GM19099 (cell line): ENCODE results near the gene P2RX6.

Experiments used
- POLR2A ChIP-seq: IDR thresholded peaks from 3 replicates; pipeline ENCODE4 v1.6.1; 2011; ENCODE audit warnings: low read depth; ENCODE audit not compliant: insufficient read length; ENCODE audit errors: extremely low read depth

The P2RX6 gene

DNA sequence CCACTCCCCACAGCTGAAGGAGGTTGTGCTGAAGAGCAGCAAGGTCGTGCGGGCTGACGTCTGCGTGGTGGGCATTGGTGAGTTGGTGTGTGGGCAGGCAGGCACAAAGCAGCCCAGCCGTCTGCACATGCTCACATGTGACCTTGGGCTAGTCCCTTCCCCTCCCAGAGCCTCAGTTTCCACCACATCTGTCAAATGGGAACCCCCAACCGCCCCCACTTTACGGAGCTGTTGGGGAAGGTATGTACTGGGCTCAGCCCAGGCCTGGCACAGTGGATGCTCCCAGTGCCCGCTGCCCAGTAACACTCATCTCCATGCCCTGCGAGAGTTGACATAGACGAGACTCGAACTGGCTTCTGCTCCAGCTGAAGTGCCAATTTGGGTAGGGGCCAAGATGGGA, 37.9 kb upstream of the P2RX6 start:
- no peak for TF ChIP-seq POLR2A

DNA sequence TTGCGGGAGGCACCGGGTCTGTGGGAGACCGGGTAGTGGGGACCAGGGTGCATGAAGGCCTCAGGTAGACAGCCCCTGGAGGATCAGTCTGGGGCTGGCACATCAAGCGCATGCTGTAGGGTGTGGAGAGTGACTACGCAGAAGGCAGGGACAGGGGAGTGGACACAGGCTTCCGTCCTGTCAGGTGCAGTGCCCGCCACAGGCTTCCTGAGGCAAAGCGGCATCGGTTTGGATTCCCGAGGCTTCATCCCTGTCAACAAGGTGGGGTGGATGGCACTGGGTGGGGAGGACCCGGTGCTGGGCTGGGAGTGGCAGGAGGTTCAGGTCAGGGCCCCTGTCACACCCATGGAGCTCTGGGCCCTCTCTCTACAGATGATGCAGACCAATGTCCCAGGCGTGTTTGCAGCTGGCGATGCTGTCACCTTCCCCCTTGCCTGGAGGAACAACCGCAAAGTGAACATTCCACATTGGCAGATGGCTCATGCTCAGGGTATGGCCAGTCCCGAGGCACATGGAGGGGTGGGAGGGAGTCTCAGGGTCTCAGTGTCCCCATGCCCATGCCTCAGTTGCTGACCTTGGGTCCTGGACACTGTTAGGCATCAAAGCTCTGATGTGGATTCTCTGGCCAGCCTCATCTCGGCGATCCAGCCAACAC, 37.3 kb upstream of the P2RX6 start:
- TF ChIP-seq POLR2A: no peak

GRCh38 chr22:20978419-20978818, 36.5 kb upstream of the P2RX6 start:
- no peak for TF ChIP-seq POLR2A

DNA sequence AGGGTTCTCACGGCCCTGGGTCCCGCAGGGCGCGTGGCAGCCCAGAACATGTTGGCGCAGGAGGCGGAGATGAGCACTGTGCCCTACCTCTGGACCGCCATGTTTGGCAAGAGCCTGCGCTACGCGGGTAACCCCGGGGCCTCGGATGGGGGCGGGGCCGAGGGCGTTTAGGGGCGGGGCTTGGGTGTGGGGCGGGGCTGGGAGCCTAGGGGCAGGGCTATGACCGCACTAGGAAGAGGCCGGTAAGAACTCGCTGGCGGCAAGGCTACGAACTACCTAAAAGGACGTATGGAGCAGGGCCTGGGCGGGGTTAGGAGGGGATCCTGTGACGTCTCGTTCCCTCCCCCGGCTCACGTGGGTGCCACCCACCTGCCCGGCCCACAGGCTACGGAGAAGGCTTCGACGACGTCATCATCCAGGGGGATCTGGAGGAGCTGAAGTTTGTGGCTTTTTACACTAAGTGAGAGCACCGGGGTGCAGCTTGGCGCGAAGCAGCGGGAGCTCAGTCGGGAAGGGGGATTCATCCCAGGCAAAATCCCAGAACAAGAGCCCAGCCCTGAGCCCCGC, 35.6 kb upstream of the P2RX6 start:
- TF ChIP-seq POLR2A: no peak

GRCh38 chr22:20979940-20980453, 35.0 kb upstream of the P2RX6 start:
- TF ChIP-seq POLR2A: no peak

GRCh38 chr22:20980523-20980922, 34.4 kb upstream of the P2RX6 start:
- TF ChIP-seq POLR2A: no peak

GRCh38 chr22:20980938-20981722, 33.8 kb upstream of the P2RX6 start:
- TF ChIP-seq POLR2A: no peak

GRCh38 chr22:20981787-20982562, 33.0 kb upstream of the P2RX6 start, which contains the start of gene LZTR1:
Gene LZTR1 (plus strand): TSS chr22:20982297. CDS start chr22:20982372, 75 bp downstream.
- TF ChIP-seq POLR2A: peak; percentile 99

- TF ChIP-seq POLR2A: no peak
These were observed 32.4 kb upstream of the P2RX6 start for GRCh38 chr22:20982563-20982882.

DNA sequence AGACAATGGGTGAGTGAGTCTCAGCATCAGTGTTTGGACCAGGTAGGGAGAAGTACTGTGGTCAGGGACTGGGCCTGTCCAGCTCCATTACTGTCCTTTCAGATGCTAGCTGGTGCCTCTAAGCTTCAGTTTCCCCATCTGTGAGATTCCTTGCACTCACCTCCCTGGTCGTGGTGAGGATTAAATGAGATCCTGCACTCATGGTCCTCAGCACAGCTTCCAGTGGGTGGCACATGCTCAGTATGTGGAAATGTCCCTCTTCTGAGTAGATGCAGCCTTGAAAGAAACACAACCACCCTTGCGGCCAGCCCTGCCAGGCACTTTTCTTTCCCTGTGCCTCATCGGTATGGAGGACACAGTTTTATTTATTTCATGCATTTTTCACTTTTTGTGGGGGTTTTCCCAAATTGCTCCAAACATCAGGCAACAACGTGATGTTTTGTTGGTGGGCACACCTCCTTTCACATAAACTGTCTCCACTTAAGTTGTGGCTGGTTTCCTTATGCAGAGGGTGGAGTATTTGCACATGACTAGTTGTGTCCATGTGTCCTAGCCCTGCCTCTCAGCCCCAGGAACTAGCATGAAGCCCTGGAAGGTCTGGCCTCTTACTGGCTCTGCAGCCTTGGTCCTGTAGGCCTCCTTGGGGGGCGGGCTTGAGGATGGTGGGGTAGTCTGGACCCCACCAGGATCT, 31.7 kb upstream of the P2RX6 start:
- no peak for TF ChIP-seq POLR2A

- no peak for TF ChIP-seq POLR2A
These were observed 29.2 kb upstream of the P2RX6 start for GRCh38 chr22:20985720-20986119.

GRCh38 chr22:20986365-20986764, 28.6 kb upstream of the P2RX6 start:
- no peak for TF ChIP-seq POLR2A

- TF ChIP-seq POLR2A: no peak
These were observed 27.6 kb upstream of the P2RX6 start for GRCh38 chr22:20987375-20987774.

DNA sequence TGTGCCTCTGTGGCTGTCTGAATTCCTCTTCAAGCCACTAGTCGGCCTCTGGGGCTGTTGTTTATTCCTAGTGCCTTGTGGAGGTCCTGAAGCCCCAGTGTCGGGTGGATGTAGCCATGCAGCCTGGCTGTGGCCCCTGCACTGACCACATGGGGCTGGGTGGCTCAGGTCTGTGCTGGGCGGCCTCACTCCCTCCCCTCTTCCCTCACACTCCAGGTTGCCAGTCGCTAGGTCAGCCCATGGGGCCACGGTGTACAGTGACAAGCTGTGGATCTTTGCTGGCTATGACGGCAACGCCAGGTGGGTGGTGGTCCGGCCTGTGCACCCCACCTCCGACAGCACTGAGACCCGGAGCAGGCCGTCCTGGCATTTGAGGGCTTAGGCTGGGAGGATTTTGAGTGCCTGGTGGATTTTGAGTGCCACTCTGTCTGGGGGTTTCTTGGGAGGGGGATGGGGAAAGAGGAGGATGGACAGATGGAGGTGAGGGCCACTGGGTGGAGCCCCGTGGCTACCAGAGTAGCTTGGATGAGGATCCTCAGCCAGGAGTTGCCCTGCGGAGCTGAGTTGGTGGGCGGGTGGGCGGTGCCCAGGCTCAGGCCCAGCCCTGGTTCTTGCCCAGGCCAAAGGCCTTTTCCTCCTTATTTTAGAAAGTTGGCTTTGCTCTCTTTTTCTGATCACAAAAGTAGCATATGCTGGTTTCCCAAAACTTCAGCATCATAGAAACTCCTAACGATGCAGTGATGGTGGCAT, 26.2 kb upstream of the P2RX6 start:
- no peak for TF ChIP-seq POLR2A
